SK-MEL-5 (cell line): ENCODE data around the gene NOPCHAP1. TPM values are rescaled to one million over a fixed set of nuclear protein-coding genes. Genes with fewer than 3 reads are reported as not detected.
"Not testable (repeated sequence)": the region's sequence is repeated elsewhere in the genome, so short reads cannot be mapped to it uniquely, and the experiment has no call there.

Source experiments
- DNase-seq: peaks from one replicate; pipeline ENCODE4 v3.0.0-alpha.2; 2016; ENCODE audit warnings: low read depth, low spot score
- in situ Hi-C: cut with HindIII; loops from 2 replicates; pipeline ENCODE4 v1.10.0; 2016; ENCODE audit warnings: low sequenced_read_pairs, high pct_unique_total_duplicates, low pct_unique_long_range_greater_than_20kb
- polyA plus RNA-seq, 2 experiments: library from polyadenylated mRNA; depleted of rRNA; stranded (reverse); fragments of >200 nt; gene quantifications; 2 replicates each; pipeline ENCODE4 v1.2.3, GENCODE V29; 2015
- total RNA-seq: library from RNA; depleted of rRNA; stranded (reverse); fragments of >200 nt; shearing (Covaris generic); gene quantifications from 2 replicates; pipeline ENCODE4 v1.2.3, GENCODE V29; 2014; rRNA removed

Gene NOPCHAP1, protein sequence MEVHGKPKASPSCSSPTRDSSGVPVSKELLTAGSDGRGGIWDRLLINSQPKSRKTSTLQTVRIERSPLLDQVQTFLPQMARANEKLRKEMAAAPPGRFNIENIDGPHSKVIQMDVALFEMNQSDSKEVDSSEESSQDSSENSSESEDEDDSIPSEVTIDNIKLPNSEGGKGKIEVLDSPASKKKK
- total RNA-seq: 29.0 and 34.0 TPM in 2 replicates
- polyA plus RNA-seq (2015; cell fraction: cytosol; rRNA removed): 8.0 and 13.3 TPM in 2 replicates
- polyA plus RNA-seq (2015; cell fraction: nucleus; rRNA removed): 1.2 and 2.2 TPM in 2 replicates

DNA sequence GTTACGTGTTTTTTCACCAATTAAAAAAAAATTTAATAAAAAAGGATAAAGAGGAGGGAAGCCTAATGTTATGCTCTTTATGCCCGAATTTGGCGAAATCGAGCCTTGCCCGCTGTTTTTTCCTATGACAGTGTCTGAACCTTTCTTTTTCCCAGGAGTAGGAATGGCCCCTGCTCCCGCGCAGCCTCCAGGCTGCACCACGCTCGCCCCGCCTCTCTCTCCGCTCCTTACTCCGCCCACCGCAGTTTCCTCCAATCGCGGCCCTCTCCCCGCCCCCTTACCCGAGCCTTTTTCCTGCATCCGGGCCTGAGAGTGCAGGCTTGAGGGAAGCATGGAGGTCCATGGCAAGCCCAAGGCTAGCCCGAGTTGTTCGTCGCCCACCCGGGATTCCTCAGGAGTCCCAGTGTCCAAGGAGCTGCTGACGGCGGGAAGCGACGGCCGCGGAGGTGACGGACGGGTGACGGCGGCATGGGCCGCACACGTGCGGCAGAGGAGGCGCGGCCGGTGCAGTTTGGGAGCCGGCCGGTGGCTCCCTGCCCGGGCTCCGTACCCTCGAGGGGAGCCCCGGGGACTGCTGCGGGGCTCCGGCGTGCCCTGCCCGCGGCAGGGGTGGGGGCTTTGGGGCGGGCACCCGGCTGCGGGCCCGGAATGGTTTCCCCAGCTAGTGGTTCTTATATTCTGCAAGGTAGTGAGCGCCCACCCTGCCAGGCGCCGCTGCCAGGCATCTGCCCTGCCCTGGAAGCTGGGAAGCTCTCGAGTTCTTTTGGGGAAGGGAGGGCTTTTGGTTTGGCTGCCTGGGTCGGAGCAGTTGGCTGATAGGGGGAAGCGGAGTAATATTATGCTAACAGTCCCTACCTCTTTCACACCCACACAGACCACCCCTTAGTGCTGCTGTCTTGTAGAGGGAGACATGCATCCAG, at the start of gene NOPCHAP1:
TSS of gene NOPCHAP1 (plus strand) at position 295 of the 920 bp plus-strand sequence. CDS start at position 332, 37 bp downstream.
- DNase-seq: peak; percentile 94
- in situ Hi-C loops: no loop called here

DNA sequence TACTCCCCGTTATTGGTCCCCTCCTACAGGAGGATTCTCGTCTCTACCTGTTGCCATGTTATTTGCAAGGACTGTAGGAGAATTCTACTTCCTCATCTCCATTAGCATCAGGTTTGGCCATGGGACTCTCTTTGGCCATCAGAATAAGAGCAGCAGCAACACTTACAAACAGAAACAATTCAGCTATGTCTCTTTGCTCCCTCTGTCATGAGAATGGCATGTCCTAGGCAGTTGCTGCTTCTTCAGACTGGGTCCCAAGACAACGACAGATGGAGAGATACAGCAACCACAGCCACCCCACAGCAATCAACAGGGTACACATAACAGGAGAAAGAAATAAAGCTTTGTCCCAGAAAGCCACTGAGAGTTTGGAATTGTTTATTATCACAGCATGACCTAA, 47.7 kb upstream of the NOPCHAP1 start:
- in situ Hi-C loops: no loop called here
- DNase-seq: no peak

DNA sequence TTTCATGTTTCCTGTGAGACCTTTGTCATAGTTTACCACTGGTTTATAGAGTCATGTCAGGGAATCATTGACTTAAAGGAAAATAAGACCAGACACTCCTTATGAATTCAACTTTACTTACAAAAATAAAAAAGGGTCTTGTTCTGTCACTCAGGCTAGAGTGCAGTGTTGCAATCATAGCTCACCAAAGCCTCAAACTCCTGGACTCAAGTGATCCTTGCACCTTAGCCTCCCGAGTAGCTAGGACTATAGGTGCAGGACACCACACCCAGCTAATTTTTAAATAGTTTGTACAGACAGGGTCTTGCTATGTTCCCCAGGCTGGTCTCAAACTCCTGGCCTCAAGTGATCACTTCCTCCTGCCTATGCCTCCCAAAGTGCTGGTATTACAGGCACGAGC, 47.0 kb upstream of the NOPCHAP1 start:
- no peak for DNase-seq
- in situ Hi-C loops: no loop called here

DNA sequence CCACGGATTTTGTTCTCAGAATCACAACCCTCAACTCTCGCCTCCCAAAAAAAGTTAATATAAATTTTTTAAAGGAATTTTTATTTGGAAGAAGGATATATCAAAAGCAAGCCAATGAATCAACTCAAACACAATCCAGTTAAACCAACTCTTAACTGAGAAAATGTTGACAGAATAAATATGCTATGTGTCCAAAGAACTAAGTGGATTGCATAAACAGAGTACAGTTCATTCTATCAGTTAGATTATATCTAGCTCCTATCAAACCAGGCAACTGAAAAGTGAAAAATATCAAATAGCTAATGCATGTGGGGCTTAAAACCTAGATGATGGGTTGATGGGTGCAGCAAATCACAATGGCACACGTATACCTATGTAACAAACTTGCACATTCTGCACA, 44.7 kb upstream of the NOPCHAP1 start:
- in situ Hi-C loops: no loop called here
- DNase-seq: no peak

DNA sequence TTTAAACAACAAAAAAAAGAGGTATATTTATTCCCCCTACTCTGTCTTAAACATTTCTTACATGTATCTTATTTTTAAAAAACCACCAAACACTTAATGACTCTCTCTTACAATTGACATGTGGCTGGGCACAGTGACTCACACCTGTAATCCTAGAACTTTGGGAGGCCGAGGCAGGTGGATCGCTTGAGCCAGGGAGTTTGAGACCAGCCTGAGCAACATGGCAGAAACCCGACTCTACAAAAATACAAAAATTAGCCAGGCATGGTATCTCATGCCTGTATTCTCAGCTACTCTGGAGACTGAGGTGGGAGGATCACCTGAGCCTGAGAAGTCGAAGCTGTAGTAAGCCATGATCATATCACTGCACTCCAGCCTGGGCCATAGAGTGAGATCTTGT, 44.0 kb upstream of the NOPCHAP1 start:
- in situ Hi-C loops: no loop called here
- no peak for DNase-seq

DNA sequence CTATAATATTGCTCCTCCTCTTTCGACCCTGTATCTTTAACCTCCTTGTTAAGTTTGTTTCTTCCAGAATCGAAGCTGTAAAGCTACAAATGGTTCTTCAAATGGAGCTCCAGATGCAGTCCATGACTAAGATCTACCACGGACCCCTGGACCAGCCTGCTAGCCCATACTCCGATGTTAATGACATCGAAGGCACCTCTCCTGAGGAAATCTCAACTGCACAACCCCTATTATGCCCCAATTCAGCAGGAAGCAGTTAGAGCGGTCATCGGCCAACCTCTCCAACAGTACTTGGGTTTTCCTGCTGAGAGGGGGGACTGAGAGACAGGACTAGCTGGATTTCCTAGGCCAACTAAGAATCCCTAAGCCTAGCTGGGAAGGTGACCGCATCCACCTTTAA, 42.7 kb upstream of the NOPCHAP1 start:
- in situ Hi-C loops, DNase-seq: not testable (repeated sequence)

DNA sequence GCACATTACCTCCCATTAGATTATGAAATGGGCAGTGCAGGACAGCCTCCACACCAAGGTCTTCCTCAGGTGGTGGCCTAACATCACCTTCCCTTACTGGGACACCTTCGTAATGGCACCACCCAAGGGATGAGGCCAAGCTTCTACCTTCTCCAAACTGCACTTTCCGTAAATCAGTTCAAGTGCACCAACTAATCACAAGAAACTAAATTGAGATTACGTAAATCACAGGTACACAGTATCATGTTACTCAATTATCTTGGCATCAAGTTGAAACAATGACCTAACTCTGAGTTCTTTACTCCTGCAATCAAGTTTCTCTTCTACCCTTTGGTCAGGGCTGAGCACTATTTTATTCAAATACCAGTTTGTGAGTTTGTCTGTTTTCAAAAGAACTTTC, 41.9 kb upstream of the NOPCHAP1 start:
- in situ Hi-C loops: no loop called here
- DNase-seq: no peak

DNA sequence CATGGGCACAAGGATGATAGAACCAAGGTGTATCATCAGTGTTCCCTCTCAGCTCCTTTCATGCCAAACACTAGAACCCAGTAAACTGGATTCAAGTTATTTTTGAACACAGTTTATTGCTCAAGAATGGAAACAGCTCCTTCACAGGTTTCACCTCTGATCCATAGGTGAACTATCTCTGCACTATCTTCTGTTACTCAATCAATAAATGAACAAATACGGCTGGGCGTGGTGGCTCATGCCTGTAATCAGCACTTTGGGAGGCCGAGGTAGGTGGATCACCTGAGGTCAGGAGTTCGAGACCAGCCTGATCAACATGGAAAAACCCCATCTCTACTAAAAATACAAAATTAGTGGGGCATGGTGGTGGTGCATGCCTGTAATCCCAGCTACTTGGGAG, 37.4 kb upstream of the NOPCHAP1 start:
- DNase-seq, in situ Hi-C loops: not testable (repeated sequence)

DNA sequence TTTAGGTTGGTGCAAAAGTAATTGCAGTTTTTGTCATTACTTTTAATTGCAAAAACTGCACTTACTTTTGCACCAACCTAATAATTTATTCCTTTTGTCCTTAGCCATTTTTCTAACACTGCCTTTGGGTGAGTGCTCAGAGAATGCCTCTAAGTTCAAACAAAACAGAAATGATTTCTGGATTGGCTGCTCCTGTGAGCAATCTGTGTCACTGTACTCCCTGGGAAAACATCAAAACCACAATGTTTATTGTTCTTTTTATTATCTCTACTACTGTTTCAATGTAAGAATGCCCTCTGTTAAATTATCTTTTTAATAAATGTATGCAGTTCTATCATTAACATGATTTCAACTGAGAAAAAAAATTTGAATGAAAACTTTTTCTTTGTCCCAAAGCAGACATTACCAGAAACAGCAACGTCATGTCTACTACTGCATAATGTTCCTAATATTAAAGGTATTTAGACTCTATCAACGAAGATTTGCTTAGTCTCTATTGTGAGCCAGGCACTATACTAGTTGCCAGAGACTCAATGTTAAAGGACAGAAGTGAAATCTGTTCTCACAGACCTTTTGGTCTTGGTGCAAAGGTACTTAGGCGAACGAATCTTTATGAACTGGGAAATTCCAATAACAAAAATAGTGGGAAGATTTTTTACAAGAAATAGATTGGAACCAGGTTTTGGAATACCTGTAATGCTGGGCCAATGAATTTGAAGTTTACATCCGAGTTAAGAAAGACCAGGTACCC, 34.2 kb upstream of the NOPCHAP1 start:
- in situ Hi-C loops: no loop called here
- no peak for DNase-seq

DNA sequence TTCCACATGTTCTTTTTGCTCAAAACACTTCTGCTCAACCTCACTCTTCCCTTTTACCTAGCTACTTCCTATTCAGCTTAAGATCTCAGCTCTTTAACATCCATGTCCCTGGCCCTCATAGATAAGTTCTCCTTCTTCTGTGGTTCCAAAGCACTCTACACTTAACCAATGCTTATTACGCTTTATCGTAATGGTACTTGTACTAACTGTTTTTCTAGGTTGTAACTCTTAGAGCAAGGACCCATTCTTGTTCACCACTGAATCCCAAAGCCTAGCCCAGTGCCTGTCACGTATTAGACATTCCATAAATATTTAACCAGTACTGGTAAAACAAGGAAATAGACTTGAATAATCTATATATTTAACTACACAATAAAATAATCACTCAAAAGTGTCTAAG, 33.3 kb upstream of the NOPCHAP1 start:
- no peak for DNase-seq
- in situ Hi-C loops: no loop called here

DNA sequence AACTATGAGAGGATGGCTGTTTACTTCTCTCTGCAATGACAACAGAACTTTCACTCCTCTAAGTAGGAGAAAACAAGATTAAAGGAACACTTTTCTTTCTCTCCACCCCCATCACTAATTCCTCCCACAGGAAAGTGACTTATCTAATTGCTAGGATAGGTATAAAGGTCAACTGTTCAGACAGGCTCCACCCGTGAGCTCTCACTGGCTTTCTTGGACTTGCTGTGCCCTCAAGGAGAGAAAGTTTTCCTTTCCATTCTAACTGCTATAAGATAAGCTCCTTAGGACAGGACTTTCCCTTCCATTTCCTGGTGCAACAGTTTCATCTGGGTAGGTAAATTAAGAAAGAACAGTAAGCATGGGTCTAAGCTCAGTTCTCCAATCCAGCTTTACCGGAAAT, 32.8 kb upstream of the NOPCHAP1 start:
- in situ Hi-C loops: no loop called here
- DNase-seq: no peak

DNA sequence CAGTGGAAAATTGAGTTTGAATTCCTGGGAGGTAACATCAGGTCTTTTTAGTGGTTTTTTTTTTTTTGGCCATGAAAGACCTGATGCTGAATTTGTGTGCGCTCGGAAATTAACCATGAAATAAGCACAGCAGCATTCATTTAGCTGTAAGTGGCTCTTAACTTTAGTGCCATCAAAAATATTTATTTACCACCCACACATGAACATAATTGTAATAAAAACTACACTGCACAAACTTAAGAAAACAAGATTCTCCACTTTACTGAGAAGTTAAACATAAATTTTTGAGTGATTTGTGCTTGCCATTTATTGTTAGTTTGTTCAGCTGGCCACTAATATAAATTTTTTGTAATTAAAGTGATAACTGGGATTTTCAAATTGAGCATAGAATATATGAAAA, 30.4 kb upstream of the NOPCHAP1 start:
- no peak for DNase-seq
- in situ Hi-C loops: no loop called here

DNA sequence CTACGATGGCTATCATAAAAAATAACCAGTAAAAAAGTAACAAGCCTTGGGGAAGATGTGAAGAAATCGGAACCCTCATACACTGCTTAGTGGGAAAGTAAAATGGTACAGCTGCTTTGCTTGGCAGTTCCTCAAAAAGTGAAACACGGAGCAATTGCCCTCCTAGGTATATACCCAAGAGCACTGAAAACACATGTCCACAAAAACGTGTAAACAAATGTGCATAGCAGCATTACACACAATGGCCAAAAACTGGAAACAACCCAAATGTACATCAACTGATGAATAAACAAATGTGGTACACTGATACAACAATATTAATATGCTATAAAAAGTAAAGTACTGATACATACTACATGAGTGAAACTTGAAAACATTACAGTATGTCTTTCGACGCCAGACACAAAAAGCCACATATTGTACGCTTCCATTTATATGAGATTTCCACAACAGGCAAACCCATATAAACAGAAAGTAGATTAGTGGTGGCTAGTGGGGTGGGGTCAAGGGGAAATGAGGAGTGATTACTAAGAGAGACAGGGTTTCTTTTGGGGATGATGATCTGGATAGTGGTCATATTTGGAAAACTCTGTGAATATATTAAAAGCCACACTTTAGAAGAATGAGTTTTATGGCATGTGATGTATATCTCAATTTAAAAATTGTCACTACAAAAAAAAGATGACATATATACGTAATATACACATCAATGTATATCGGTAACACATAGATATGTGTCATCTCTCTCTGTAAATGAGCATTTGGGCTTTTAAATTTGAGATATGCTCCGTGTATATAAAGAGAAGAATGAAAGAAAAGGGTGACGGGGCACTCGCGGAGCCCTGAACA, 29.0 kb upstream of the NOPCHAP1 start:
- no peak for DNase-seq
- in situ Hi-C loops: no loop called here

DNA sequence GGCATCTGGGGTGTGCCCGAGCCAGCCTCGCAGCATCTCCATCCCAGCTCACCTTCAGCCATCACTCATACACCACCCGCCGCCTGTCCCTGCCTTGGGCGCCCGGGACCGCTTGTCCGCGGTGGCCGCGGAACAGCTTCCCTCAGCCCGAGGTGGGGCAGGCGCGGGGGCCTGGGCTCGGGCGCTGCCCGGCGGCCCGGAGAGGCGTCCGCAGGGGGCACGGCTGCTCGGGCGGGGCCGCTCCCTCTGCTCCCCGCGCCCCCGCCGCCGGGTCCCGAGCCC, 28.5 kb upstream of the NOPCHAP1 start:
- no peak for DNase-seq
- in situ Hi-C loops: no loop called here

DNA sequence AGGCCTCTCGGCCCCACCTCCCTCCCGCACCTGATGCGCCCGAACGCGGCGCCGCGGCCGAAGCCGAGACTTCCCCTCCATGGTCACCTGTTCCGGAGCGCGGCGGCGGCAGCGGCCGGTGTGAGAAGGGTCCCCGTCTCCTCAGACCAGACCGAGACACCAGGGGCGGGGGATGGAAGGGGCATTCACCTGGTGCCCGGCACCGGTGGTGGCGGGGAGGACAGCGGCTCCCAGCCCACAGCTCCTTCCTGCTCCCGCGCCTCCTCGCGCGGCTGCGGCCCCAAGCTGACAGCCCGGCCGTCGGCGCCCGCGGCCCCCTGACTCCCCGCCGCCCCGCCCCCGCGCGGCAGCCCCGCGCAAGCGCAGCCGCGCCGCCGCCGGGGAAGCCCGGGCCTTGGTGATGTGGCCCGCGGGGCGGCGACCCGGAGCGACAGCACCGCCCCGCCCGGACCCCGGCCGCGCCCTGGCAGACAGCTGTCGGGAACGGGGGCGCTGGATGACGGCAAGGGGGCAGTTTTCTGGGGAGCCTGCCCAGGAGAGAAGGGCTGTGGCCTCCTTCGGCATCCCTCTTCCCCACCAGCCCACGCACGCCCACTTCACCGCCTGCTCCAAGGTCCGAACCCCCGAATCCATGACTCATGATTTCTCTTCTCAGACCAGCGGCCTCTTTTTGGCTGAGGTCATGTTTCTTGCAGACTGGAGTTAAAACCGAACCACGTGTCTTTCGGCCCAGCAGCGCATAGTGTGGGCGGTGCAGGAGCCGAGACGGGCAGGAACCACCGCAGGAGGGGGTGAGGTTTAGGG, 27.9 kb upstream of the NOPCHAP1 start, which contains the start of gene SLC41A2:
TSS of gene SLC41A2 (minus strand) at position 290 of the 804 bp plus-strand sequence. CDS start 29,763 bp downstream, outside the sequence.
- DNase-seq: peak; percentile 58
- in situ Hi-C loops: no loop called here

DNA sequence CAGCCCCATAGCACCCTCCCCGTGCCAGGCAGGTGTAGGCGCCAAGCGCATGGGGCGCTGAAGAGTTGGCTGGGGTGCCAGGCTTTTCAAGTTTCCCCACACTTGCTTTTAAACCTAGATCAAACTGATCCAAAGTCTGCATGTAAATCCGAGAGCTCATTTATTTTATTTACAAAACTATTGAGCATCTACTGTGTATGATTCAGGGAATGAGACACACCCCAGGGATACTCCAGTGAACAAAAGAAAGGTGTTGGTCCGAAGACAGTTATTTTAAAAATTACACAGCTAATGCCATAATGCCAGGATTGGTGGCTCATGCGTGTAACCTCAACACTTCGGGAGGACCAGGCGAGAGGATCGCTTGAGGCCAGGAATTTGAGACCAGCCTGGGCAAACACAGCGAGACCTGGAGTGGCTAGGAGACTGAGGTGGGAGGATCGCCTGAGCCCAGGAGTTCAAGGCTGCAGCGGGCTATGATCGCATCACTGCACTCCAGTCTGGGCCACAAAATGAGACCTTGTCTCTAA, 27.2 kb upstream of the NOPCHAP1 start:
- DNase-seq: no peak
- in situ Hi-C loops: no loop called here
